Measurements from ENCODE around the gene FAIM. TPM values are rescaled to one million over a fixed set of nuclear protein-coding genes. Genes with fewer than 3 reads are reported as not detected.
"Not testable (repeated sequence)": the region's sequence is repeated elsewhere in the genome, so short reads cannot be mapped to it uniquely, and the experiment has no call there.

FAIM gene
- total RNA-seq, 3 donors from 2014 or later, result 3.0 to 4.7 (median 4.4) TPM

- no peak for DNase-seq
- Mint-ChIP-seq H3K4me3 (no peak overlapping the region), H3K4me1 (ENCODE audit: low read depth) (no peaks in the 10 kb centered on the region), H3K9me3 (peaks cover 13% of the 10 kb centered on the region), H3K27me3 (ENCODE audit: low read depth) (no peaks in the 10 kb centered on the region), H3K36me3 (ENCODE audit: insufficient read depth) (peaks cover 44% of the 10 kb centered on the region)
- ATAC-seq, result no peak
These were observed 70.4 kb downstream of the FAIM start for GRCh38 chr3:138678874-138679392.

GRCh38 chr3:138680974-138681373, 72.4 kb downstream of the FAIM start:
- DNase-seq; H3K9me3 Mint-ChIP-seq; ATAC-seq; H3K4me1 Mint-ChIP-seq (ENCODE audit: low read depth); H3K4me3 Mint-ChIP-seq; H3K27me3 Mint-ChIP-seq (ENCODE audit: low read depth): not testable (repeated sequence)
- H3K36me3 Mint-ChIP-seq (ENCODE audit: insufficient read depth), result peaks cover 29% of the 10 kb centered on the region

DNA sequence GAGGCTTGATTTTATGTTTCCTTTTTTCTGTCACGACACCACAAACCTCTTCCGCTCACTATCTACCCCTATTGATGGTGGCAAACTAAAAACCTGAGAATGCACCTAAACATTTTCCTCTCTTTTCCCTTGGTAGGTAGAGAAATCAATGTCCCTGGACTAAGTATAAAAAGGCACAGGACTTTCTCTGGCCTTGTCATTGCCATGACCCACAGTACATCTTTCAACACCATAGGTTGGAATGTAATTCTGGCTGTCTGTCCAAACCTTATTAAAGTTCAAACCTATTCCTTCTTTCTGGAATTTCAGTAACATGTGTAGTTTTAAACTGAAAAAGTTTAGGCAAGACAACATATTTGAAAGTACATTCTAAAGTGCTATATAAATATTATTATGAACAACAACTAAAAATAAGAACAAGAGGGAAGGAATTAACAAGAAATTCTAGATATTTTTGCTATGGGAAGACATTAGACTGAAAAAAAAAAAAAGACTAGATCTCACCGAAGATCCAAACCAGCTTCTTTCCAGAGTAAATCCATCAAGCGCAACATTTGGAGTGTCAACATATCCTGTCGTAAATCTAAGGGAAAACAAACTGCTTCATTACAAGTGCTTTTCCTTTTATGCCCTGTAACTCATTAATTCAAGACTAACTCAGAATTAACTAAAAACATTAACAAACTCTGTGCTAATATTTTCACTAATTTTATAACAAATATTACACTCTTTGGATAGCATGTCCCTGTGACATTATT, 73.1 kb downstream of the FAIM start:
- peaks cover 24% of the 10 kb centered on the region for H3K36me3 Mint-ChIP-seq (ENCODE audit: insufficient read depth)
- ATAC-seq (no peak), DNase-seq (no peak)
- no peaks in the 10 kb centered on the region for H3K4me1 Mint-ChIP-seq (ENCODE audit: low read depth)
- no peak overlapping the region for H3K4me3 Mint-ChIP-seq
- no peaks in the 10 kb centered on the region for H3K9me3 Mint-ChIP-seq
- H3K27me3 Mint-ChIP-seq (ENCODE audit: low read depth), result no peaks in the 10 kb centered on the region

- Mint-ChIP-seq H3K4me1 (ENCODE audit: low read depth) (peaks cover 6% of the 10 kb centered on the region), H3K27me3 (ENCODE audit: low read depth) (no peaks in the 10 kb centered on the region), H3K36me3 (ENCODE audit: insufficient read depth) (peaks cover 22% of the 10 kb centered on the region), H3K4me3 (no peak overlapping the region), H3K9me3 (no peaks in the 10 kb centered on the region)
- DNase-seq (no peak), ATAC-seq (no peak)
These were observed 74.1 kb downstream of the FAIM start for GRCh38 chr3:138682648-138683047.

Other genes starting within 250 kb of the FAIM start
- under 1 TPM; 0.05 to 0.19 (median 0.13) TPM for gene ESYT3, start 174.2 kb upstream of the FAIM start, total RNA-seq
- 1 to 10 TPM; 5.1 to 7.0 (median 5.2) TPM for gene CEP70, start 14.5 kb upstream of the FAIM start, total RNA-seq
- gene PIK3CB, start 226.2 kb downstream of the FAIM start, total RNA-seq, result 10 to 100 TPM; 16.1 to 19.0 (median 17.9) TPM